Measurements from ENCODE around the gene SFRP2.

DNA sequence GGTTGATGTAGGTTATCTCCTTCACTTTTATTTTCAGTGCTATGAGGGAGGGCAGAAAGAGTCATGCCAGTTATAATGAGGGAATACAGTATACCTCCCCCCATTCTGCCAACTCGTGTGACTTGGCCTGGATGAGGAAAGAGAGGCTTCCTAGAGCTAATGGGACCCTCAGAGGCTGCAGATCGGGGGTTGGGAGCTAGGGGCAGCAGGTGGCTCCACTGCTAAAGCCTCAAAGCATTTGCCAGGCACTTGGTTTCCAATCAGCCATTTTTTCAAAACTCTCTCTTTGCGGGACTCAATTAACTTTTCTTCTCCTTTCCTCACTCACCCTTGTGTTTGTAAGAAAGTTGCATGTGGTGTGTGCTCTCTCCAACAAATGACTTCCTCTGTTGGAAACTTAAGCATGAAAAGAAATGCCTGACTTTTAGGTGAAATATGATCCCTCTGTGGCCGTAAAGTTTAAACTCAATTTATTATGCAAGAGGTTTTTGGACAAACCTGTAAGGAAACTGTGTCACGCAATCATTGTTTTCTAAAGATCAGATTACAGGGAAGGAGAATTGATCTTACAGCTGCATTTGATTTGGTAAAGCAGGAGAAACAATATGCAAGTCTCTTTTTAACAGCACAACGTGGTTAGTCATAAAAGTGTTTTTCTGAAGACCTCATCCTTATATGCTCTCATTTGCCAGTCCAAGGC, 7.0 kb downstream of the SFRP2 start:
- no peak for TF ChIP-seq CTCF (conservative IDR thresholded peaks at IDR 0.05; ENCODE audit: low read depth, low read length)
- no peak for TF ChIP-seq USF2 (IDR thresholded peaks at IDR 0.05; ENCODE audit: low read depth, low read length)
- no peak for TF ChIP-seq NFE2L2 (IDR thresholded peaks at IDR 0.05; ENCODE audit: low read depth, low read length)
- no peak for TF ChIP-seq POLR2A (IDR thresholded peaks at IDR 0.05; ENCODE audit: low read depth, low read length)
